ENCODE measurements around the gene ATP11B. TPM values are rescaled to one million over a fixed set of nuclear protein-coding genes. Genes with fewer than 3 reads are reported as not detected.

Gene ATP11B
- total and polyA plus RNA-seq, 2 experiments from 2014 or later = 5.8 to 24.7 TPM

DNA sequence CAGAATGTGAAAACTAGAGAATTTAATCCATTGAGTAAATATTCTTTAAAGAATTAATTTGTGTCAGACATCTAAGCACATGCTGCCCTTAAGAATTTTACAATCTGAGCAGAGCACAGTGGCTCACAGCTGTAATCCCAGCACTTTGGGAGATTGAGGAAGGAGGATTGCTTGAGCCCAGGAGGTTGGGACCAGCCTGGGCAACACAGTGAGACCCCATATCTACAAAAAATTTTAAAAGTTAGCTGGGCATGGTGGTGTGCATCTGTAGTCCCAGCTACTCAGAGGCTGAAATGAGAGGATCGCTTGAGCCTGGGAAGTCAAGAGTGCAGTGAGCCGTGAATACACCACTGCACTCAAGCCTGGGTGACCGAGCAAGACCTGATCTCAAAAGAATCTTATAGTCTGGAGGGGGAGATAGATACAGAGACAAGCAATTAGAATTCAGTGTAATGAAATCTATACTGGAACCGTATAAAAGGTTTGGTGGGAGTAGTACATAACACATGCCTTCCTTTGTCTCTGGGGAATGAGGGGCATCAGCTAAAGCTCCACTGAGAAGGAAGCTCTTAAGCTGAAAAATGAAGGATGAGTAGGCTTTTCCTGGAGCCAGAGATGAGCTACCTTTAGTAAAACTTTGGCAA, 21.2 kb downstream of the ATP11B start:
- Histone ChIP-seq H3K4me2 (no peak overlapping the region), H3K4me1 (ENCODE audit: insufficient read depth) (no peaks in the 10 kb centered on the region), H3K27ac (ENCODE audit: low read depth) (no peak overlapping the region), H3F3A (replicated peaks; ENCODE audit: low read depth) (no peaks in the 10 kb centered on the region), H3K79me2 (replicated peaks; ENCODE audit: insufficient read depth) (peaks cover 5% of the 10 kb centered on the region), H3K4me3 (no peak overlapping the region), H2AFZ (no peak overlapping the region), H4K20me1 (replicated peaks; ENCODE audit: insufficient read depth) (no peaks in the 10 kb centered on the region), H3K27me3 (ENCODE audit: insufficient read depth) (no peaks in the 10 kb centered on the region), H3K9me2 (ENCODE audit: insufficient read depth) (no peaks in the 10 kb centered on the region), H3K36me3 (ENCODE audit: insufficient read depth) (no peaks in the 10 kb centered on the region)
- no peaks in the 10 kb centered on the region for H3K9me3 Mint-ChIP-seq
- no peaks in the 10 kb centered on the region for H3K36me3 Mint-ChIP-seq (ENCODE audit: low read depth)
- no peak for ATAC-seq
- TF ChIP-seq NANOG (IDR thresholded peaks at IDR 0.05; ENCODE audit: borderline replicate concordance) (no peak), JUNB (IDR thresholded peaks at IDR 0.05; ENCODE audit: unreplicated experiment) (no peak), ZNF331 (CRISPR knock-in tag; IDR thresholded peaks at IDR 0.05; ENCODE audit: low read depth) (no peak), STAT1 (IDR thresholded peaks at IDR 0.05; ENCODE audit: unreplicated experiment) (no peak), ZNF114 (CRISPR knock-in tag; IDR thresholded peaks at IDR 0.05) (no peak), EZH2phosphoT487 (IDR thresholded peaks at IDR 0.05; ENCODE audit: unreplicated experiment) (no peak), POLR2AphosphoS5 (IDR thresholded peaks at IDR 0.05; ENCODE audit: low read depth) (no peak), EZH2 (IDR thresholded peaks at IDR 0.05; ENCODE audit: low read depth, unreplicated experiment) (no peak), CREB1 (CRISPR knock-in tag; IDR thresholded peaks at IDR 0.05; ENCODE audit: low read depth) (no peak)
- TF ChIP-seq, protein P1, sequence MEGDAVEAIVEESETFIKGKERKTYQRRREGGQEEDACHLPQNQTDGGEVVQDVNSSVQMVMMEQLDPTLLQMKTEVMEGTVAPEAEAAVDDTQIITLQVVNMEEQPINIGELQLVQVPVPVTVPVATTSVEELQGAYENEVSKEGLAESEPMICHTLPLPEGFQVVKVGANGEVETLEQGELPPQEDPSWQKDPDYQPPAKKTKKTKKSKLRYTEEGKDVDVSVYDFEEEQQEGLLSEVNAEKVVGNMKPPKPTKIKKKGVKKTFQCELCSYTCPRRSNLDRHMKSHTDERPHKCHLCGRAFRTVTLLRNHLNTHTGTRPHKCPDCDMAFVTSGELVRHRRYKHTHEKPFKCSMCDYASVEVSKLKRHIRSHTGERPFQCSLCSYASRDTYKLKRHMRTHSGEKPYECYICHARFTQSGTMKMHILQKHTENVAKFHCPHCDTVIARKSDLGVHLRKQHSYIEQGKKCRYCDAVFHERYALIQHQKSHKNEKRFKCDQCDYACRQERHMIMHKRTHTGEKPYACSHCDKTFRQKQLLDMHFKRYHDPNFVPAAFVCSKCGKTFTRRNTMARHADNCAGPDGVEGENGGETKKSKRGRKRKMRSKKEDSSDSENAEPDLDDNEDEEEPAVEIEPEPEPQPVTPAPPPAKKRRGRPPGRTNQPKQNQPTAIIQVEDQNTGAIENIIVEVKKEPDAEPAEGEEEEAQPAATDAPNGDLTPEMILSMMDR (conservative IDR thresholded peaks at IDR 0.05; ENCODE audit: low read depth in 2 of 2) = no peak
- TF ChIP-seq, protein P2, sequence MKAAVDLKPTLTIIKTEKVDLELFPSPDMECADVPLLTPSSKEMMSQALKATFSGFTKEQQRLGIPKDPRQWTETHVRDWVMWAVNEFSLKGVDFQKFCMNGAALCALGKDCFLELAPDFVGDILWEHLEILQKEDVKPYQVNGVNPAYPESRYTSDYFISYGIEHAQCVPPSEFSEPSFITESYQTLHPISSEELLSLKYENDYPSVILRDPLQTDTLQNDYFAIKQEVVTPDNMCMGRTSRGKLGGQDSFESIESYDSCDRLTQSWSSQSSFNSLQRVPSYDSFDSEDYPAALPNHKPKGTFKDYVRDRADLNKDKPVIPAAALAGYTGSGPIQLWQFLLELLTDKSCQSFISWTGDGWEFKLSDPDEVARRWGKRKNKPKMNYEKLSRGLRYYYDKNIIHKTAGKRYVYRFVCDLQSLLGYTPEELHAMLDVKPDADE (IDR thresholded peaks at IDR 0.05) = no peak
- TF ChIP-seq, protein P3, sequence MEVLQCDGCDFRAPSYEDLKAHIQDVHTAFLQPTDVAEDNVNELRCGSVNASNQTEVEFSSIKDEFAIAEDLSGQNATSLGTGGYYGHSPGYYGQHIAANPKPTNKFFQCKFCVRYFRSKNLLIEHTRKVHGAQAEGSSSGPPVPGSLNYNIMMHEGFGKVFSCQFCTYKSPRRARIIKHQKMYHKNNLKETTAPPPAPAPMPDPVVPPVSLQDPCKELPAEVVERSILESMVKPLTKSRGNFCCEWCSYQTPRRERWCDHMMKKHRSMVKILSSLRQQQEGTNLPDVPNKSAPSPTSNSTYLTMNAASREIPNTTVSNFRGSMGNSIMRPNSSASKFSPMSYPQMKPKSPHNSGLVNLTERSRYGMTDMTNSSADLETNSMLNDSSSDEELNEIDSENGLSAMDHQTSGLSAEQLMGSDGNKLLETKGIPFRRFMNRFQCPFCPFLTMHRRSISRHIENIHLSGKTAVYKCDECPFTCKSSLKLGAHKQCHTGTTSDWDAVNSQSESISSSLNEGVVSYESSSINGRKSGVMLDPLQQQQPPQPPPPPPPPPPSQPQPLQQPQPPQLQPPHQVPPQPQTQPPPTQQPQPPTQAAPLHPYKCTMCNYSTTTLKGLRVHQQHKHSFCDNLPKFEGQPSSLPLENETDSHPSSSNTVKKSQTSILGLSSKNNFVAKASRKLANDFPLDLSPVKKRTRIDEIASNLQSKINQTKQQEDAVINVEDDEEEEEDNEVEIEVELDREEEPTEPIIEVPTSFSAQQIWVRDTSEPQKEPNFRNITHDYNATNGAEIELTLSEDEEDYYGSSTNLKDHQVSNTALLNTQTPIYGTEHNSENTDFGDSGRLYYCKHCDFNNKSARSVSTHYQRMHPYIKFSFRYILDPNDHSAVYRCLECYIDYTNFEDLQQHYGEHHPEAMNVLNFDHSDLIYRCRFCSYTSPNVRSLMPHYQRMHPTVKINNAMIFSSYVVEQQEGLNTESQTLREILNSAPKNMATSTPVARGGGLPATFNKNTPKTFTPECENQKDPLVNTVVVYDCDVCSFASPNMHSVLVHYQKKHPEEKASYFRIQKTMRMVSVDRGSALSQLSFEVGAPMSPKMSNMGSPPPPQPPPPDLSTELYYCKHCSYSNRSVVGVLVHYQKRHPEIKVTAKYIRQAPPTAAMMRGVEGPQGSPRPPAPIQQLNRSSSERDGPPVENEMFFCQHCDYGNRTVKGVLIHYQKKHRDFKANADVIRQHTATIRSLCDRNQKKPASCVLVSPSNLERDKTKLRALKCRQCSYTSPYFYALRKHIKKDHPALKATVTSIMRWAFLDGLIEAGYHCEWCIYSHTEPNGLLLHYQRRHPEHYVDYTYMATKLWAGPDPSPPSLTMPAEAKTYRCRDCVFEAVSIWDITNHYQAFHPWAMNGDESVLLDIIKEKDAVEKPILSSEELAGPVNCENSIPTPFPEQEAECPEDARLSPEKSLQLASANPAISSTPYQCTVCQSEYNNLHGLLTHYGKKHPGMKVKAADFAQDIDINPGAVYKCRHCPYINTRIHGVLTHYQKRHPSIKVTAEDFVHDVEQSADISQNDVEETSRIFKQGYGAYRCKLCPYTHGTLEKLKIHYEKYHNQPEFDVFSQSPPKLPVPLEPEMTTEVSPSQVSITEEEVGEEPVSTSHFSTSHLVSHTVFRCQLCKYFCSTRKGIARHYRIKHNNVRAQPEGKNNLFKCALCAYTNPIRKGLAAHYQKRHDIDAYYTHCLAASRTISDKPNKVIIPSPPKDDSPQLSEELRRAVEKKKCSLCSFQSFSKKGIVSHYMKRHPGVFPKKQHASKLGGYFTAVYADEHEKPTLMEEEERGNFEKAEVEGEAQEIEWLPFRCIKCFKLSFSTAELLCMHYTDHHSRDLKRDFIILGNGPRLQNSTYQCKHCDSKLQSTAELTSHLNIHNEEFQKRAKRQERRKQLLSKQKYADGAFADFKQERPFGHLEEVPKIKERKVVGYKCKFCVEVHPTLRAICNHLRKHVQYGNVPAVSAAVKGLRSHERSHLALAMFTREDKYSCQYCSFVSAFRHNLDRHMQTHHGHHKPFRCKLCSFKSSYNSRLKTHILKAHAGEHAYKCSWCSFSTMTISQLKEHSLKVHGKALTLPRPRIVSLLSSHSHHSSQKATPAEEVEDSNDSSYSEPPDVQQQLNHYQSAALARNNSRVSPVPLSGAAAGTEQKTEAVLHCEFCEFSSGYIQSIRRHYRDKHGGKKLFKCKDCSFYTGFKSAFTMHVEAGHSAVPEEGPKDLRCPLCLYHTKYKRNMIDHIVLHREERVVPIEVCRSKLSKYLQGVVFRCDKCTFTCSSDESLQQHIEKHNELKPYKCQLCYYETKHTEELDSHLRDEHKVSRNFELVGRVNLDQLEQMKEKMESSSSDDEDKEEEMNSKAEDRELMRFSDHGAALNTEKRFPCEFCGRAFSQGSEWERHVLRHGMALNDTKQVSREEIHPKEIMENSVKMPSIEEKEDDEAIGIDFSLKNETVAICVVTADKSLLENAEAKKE (CRISPR knock-in tag; IDR thresholded peaks at IDR 0.05) = no peak
- H3K27ac Mint-ChIP-seq = no peak overlapping the region
- H3K4me3 Mint-ChIP-seq = no peak overlapping the region
- H3K4me1 Mint-ChIP-seq = peaks cover 8% of the 10 kb centered on the region; the same call in 1 of the 3 replicates
- no peak for DNase-seq (ENCODE audit: low spot score)
- peaks cover 2% of the 10 kb centered on the region for H3K27me3 Mint-ChIP-seq (ENCODE audit: insufficient read depth, low read depth, poor library complexity)
